RKO (cell line): Measurements from ENCODE around the gene BRF1.
A peak's percentile ranks its signal among the peaks of the same experiment; 100 is the strongest.

Experiments used
- DNase-seq: peaks from one replicate; pipeline ENCODE4 v3.0.0-alpha.2; 2016; ENCODE audit warnings: low spot score

The BRF1 gene

GRCh38 chr14:105211086-105211757 lies 89.6 kb downstream of the BRF1 start:
- DNase-seq, result no peak

DNA sequence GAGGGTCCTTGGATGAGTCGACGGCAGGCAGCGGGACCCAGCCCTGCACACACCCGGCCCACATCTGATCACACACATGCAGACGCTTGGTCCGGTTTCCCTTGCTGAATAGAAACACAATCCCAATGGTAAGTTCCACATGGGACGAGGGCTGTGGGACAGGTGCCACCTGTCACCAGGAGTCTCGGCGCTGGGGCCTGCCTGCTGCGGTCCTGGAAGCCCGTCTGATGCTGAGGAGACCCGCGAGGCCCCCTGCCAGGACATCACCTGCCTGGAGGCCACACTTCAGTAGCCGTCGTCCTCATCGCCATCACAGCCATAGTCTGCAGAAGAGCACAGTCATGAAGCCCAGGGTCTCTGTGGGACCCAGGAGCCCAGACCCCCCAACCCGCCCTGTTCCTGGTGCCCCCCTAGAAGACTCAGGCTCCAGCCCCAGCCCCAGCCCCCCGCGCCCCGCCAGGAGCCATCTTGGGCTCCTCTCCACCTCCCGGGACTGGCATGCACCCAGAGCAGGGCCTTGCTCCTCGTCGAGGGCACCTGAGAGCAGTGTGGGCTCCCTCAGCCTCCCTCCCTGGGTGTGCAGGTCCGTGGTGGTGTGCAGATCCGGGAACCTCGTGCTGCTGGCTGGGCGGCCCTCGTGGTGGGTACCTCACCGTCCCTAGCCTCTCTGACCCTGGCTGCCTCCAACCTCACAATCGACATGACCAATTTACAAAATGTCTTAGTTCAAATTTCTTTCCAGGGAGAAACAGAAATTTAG lies 90.4 kb downstream of the BRF1 start:
- DNase-seq, result no peak

DNA sequence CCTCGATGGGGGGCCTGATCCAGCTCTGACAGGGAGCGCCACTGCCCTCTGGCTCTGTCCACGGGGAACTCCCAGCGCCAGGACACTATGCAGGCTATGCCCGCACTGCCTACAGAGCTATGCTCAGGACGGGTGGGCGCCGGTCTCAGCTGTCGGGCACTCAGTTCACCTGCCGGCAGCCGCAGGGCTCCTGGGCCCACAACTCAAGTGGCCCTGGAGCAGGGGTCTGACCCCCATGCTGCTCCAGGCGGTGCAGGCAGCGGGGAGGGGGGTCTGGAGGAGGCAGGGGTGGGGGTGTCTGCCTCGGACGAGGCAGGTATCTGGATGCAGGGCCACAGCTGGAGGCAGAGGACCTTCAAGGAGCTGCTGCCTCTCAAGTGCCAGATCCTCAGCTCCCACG lies 91.2 kb downstream of the BRF1 start:
- DNase-seq, result no peak

DNA sequence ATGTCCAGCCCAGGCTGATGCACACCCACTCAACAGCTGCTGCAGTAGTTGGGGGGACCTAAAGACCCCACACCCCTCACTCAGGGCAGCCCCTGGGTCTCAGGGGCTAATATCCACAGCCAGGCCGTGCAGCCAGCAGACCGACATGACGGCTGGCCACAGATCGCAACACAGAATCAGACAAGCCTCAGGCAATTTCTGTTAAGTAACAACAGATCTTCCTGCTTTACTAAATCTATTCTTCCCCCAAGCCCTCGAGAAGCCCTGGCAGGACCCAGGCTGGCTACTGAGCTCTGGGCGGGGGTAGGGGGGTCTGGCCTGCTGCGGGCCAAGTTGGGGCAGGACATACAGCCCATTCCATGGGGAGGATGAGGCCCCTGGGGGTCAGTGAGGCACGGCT lies 91.7 kb downstream of the BRF1 start:
- no peak for DNase-seq

DNA sequence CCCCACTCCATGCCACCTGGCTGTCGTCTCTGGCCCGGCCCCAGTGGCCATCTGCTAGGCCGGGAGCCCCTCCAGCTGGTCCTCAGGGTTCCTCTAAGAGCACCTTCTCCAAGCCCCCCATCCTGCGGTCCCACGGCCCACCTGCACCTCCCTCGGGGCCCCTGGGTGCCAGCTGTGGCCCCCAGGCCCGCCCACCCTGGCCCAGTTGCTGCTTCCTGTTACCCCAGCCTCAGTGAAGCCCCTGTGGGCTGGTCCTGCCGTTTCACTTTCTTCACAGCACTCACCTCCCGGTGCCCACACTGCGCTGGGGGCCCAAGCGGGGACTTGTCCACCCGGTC lies 92.1 kb downstream of the BRF1 start:
- no peak for DNase-seq

- DNase-seq, result no peak
These were observed 92.6 kb downstream of the BRF1 start for GRCh38 chr14:105207996-105208737.

GRCh38 chr14:105207460-105207901 lies 93.3 kb downstream of the BRF1 start:
- DNase-seq, result no peak

GRCh38 chr14:105206873-105207272 lies 93.9 kb downstream of the BRF1 start:
- no peak for DNase-seq

GRCh38 chr14:105205673-105206208 lies 95.1 kb downstream of the BRF1 start:
- DNase-seq, result no peak

GRCh38 chr14:105204931-105205672 lies 95.7 kb downstream of the BRF1 start:
- DNase-seq, result no peak

GRCh38 chr14:105204206-105204930 lies 96.4 kb downstream of the BRF1 start:
- DNase-seq, result no peak

DNA sequence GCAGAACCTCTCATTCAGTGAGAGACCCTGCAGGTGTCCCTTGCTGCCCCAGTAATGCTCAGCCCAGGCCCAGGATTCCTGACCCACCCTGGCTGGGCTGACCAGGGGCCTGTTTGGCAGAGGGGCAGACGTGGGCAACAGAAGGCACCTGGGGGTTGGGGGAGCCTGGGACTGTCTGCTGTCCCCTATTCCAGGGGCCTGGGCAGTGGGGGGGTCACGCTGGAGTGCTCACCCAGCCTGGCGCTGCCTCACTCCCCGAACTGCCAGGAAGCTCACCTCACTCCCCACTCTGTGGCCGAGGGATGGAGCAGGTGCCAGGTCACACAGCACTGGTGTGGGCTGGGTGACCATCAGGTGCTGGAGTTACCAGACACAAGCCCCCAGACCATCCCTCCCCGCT lies 97.1 kb downstream of the BRF1 start:
- no peak for DNase-seq

GRCh38 chr14:105203057-105203531 lies 97.7 kb downstream of the BRF1 start:
- DNase-seq, result peak; percentile 48

DNA sequence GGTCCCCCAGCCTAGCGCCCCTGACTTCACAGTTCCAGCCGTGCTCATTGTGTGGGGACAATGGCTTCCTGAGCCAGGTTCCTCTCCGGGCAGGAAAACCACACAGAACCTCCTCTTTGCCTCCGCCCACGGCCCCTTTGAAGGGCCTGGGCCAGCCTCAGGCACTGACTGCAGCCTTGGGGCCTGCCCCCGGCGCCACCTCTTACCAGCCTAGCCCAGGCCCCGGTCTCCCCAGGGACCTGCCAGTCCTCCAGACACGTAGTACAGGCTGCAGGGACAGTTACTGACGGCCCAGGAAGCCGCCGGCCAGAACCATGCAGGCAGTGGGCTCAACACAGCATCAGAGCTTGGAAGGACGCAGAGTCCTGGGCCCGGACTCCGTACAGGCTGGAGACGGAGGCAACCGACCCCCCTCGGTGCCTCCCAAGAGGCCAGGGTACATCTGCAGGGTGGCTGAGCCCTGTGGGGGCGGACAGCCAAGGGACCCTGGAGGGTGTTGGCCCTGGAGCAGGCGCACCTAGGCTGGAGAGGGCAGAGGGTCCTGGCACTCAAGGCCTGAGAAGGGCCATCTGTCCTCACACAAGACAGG lies 98.8 kb downstream of the BRF1 start:
- no peak for DNase-seq

DNA sequence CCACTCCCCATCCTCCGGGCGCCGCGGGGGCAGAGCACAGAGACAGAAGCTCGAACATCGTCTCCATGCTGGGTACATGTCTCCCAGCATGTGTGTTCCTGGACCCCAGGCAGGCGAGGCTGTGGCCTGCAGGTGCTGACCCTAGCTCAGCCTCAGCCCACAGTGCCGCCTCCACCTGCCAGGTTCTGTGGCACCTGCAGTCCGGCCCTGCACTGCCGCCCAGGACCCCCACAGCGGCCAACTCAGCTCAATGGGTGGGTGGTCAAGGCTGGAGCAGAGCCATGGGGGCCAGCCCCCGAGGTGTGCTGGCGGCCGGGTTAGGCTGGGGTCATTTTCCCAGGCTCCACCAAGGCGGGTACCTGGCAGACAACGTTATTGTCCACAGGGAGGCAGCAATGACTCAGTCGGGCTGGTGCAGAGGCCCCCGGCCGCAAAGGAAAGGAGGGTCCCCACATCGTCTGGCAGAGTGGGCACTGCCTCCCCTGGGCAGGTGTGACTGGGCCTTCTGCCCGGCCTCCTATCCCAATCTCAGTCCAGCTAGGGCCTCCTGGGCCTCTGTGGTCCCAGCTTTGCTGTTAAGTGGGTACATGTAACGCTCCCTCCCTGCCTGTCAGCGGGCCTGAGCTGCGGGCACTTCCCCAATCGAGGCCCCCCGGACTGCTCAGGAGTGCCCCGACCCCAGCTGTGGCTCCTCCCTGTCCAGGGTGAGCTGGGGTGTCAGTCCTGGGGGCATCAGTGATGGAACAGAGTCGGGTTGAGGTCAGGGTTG lies 99.5 kb downstream of the BRF1 start:
- DNase-seq, result no peak

- DNase-seq, result no peak
These were observed 100.2 kb downstream of the BRF1 start for GRCh38 chr14:105200641-105201040.

- DNase-seq, result no peak
These were observed 100.7 kb downstream of the BRF1 start for GRCh38 chr14:105200074-105200473.

DNA sequence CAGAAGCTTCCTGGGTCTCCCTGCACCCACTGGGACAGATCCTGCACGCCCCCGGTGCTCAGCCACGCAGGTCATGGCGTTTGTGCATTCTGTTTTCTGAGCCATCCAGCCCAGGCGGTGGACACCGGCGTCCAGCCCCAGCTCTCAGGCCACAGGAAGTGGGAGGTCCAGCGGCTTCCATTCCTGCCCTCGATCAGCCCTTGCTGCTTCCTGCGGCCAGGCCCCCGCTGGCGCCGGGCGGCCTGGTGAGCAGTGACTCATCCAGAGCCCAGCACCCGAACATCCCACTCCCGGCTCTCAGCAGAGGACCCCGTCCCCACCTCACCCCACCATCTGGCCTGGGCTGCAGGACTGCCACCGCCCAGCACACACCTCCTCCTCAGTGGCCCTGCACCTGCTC lies 101.7 kb downstream of the BRF1 start:
- DNase-seq, result peak; percentile 24

- DNase-seq, result no peak
These were observed 102.2 kb downstream of the BRF1 start for GRCh38 chr14:105198588-105198987.

- DNase-seq, result no peak
These were observed 103.6 kb downstream of the BRF1 start for GRCh38 chr14:105197211-105197641.
